Suppressor macrophage treated with lipopolysaccharide for 1 hour (primary cell): ENCODE measurements around the gene OSBPL10.

Experiments
- DNase-seq, 3 donors: peaks; one replicate each; pipeline ENCODE4 v3.0.0-alpha.2; 2020 to 2022

OSBPL10 gene

GRCh38 chr3:31840252-31840651, 140.8 kb downstream of the OSBPL10 start:
- no peak for DNase-seq

GRCh38 chr3:31839144-31839917, 141.7 kb downstream of the OSBPL10 start:
- DNase-seq, result no peak

GRCh38 chr3:31836131-31837075, 144.7 kb downstream of the OSBPL10 start:
- DNase-seq, result no peak

GRCh38 chr3:31833391-31834190, 147.5 kb downstream of the OSBPL10 start:
- no peak for DNase-seq

GRCh38 chr3:31832551-31832950, 148.5 kb downstream of the OSBPL10 start:
- DNase-seq, result no peak

GRCh38 chr3:31831591-31831990, 149.5 kb downstream of the OSBPL10 start:
- DNase-seq, result no peak

- no peak for DNase-seq
Measured at GRCh38 chr3:31829826-31830426, 151.1 kb downstream of the OSBPL10 start.

- no peak for DNase-seq
Measured at GRCh38 chr3:31829010-31829409, 152.1 kb downstream of the OSBPL10 start.

- no peak for DNase-seq
Measured at GRCh38 chr3:31828007-31828406, 153.1 kb downstream of the OSBPL10 start.

- no peak for DNase-seq
Measured at GRCh38 chr3:31823184-31823583, 157.9 kb downstream of the OSBPL10 start.

- DNase-seq, result no peak
Measured at GRCh38 chr3:31821118-31821517, 159.9 kb downstream of the OSBPL10 start.

- no peak for DNase-seq
Measured at GRCh38 chr3:31819441-31819840, 161.6 kb downstream of the OSBPL10 start.

GRCh38 chr3:31817411-31817966, 163.6 kb downstream of the OSBPL10 start:
- DNase-seq, result no peak

GRCh38 chr3:31815631-31816440, 165.2 kb downstream of the OSBPL10 start:
- no peak for DNase-seq

- no peak for DNase-seq
Measured at GRCh38 chr3:31815006-31815405, 166.1 kb downstream of the OSBPL10 start.

- DNase-seq, result no peak
Measured at GRCh38 chr3:31813686-31814085, 167.4 kb downstream of the OSBPL10 start.

- DNase-seq, result no peak
Measured at GRCh38 chr3:31813197-31813596, 167.9 kb downstream of the OSBPL10 start.

- DNase-seq, result no peak
Measured at GRCh38 chr3:31810991-31811433, 170.1 kb downstream of the OSBPL10 start.

GRCh38 chr3:31808143-31808720, 172.8 kb downstream of the OSBPL10 start:
- no peak for DNase-seq

- DNase-seq, result no peak
Measured at GRCh38 chr3:31804251-31805051, 176.6 kb downstream of the OSBPL10 start.
